ENCODE results near the gene BICC1.

DNA sequence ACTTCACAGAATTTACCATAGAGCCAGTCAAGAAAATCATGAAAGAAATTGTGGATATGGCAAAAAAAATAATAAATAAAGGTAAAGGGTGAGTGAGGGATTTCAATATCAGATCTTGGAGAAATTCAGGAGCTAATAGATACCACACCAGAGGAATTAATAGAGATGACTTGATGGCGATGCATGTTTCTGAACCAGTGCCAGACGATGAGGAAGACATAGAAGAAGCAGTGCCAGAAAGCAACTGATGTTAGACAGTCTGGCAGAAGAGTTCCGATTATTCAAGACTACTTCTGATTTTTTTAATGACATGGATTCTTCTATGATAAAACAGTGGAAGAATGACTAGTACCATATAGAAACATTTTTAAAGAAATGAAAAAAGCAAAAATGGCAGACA, 314.7 kb downstream of the BICC1 start:
- TF ChIP-seq POLR2A (IDR thresholded peaks at IDR 0.05): no peak
- TF ChIP-seq, protein P1, sequence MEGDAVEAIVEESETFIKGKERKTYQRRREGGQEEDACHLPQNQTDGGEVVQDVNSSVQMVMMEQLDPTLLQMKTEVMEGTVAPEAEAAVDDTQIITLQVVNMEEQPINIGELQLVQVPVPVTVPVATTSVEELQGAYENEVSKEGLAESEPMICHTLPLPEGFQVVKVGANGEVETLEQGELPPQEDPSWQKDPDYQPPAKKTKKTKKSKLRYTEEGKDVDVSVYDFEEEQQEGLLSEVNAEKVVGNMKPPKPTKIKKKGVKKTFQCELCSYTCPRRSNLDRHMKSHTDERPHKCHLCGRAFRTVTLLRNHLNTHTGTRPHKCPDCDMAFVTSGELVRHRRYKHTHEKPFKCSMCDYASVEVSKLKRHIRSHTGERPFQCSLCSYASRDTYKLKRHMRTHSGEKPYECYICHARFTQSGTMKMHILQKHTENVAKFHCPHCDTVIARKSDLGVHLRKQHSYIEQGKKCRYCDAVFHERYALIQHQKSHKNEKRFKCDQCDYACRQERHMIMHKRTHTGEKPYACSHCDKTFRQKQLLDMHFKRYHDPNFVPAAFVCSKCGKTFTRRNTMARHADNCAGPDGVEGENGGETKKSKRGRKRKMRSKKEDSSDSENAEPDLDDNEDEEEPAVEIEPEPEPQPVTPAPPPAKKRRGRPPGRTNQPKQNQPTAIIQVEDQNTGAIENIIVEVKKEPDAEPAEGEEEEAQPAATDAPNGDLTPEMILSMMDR (IDR thresholded peaks at IDR 0.05): no peak
